ENCODE data around the gene CNTNAP4.

DNA sequence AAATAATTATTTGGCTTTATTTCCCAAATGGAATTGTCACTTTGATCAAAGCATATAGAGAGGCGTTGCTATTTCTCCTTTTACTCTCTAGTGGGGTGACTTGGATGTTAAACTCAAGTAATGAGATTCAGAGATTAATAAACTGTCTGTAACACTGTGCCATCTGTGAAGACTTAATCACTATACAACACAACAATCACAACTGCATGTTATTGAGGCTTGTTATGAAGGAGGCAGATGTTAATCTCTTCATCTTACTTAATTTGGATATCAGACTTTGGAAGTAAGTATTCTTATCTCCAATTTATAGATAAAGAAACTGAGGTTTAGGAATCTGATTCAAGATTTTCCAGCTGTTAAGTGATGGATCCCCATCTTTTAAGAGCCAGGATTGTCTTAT is 132.5 kb downstream of the CNTNAP4 start:
- TF ChIP-seq, protein P1, sequence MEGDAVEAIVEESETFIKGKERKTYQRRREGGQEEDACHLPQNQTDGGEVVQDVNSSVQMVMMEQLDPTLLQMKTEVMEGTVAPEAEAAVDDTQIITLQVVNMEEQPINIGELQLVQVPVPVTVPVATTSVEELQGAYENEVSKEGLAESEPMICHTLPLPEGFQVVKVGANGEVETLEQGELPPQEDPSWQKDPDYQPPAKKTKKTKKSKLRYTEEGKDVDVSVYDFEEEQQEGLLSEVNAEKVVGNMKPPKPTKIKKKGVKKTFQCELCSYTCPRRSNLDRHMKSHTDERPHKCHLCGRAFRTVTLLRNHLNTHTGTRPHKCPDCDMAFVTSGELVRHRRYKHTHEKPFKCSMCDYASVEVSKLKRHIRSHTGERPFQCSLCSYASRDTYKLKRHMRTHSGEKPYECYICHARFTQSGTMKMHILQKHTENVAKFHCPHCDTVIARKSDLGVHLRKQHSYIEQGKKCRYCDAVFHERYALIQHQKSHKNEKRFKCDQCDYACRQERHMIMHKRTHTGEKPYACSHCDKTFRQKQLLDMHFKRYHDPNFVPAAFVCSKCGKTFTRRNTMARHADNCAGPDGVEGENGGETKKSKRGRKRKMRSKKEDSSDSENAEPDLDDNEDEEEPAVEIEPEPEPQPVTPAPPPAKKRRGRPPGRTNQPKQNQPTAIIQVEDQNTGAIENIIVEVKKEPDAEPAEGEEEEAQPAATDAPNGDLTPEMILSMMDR (IDR thresholded peaks at IDR 0.05; ENCODE audit: low read depth, low read length, poor library complexity, severe bottlenecking) = no peak
- TF ChIP-seq EZH2phosphoT487 (IDR thresholded peaks at IDR 0.05; ENCODE audit: borderline replicate concordance, low read length) = no peak
